Thyroid gland (tissue), 4 donors: Measurements from ENCODE around the gene RPTOR.

Source experiments
- POLR2A ChIP-seq, 2 donors: fragments of 450-650 bp; IDR thresholded peaks; one replicate each; pipeline ENCODE4 v1.6.1; 2017; ENCODE audit warnings: antibody characterized with exemption in 2 of 2, mild to moderate bottlenecking in 2 of 2, moderate library complexity in 1 of 2
- TF ChIP-seq, protein P1 (sequence below), 6 experiments: fragments of 200-600 bp in 3 of 6; fragments of 450-650 bp in 3 of 6; sonication (generic) in 3 of 6; IDR thresholded peaks; one replicate each; pipeline ENCODE4 v1.5.1; 2016 to 2019; ENCODE audit warnings: antibody characterized with exemption in 6 of 6, mild to moderate bottlenecking in 2 of 6, inconsistent platforms in 1 of 6, moderate library complexity in 1 of 6

GRCh38 chr17:80845069-80845862 is 300.6 kb downstream of the RPTOR start:
- TF ChIP-seq POLR2A (IDR thresholded peaks at IDR 0.05) = no peak
- TF ChIP-seq, protein P1, sequence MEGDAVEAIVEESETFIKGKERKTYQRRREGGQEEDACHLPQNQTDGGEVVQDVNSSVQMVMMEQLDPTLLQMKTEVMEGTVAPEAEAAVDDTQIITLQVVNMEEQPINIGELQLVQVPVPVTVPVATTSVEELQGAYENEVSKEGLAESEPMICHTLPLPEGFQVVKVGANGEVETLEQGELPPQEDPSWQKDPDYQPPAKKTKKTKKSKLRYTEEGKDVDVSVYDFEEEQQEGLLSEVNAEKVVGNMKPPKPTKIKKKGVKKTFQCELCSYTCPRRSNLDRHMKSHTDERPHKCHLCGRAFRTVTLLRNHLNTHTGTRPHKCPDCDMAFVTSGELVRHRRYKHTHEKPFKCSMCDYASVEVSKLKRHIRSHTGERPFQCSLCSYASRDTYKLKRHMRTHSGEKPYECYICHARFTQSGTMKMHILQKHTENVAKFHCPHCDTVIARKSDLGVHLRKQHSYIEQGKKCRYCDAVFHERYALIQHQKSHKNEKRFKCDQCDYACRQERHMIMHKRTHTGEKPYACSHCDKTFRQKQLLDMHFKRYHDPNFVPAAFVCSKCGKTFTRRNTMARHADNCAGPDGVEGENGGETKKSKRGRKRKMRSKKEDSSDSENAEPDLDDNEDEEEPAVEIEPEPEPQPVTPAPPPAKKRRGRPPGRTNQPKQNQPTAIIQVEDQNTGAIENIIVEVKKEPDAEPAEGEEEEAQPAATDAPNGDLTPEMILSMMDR (IDR thresholded peaks at IDR 0.05) = no peak
